Activated CD4-positive, alpha-beta T cell treated with anti-CD3 and anti-CD28 coated beads, Interleukin-2, amount 10 ng/mL, durations not matched to agents 24 days and 14 days (primary cell): ENCODE data around the gene PAM16. TPM values are rescaled to one million over a fixed set of nuclear protein-coding genes. Genes with fewer than 3 reads are reported as not detected.
"Not testable (repeated sequence)": the region's sequence is repeated elsewhere in the genome, so short reads cannot be mapped to it uniquely, and the experiment has no call there.

Experiments used
- DNase-seq: peaks from one replicate; pipeline ENCODE4 v3.0.0; 2022
- H3K27ac Mint-ChIP-seq: one replicate; pipeline ENCODE4 v1.8.0; 2022; ENCODE audit warnings: mild to moderate bottlenecking, mixed read lengths
- H3K27me3 Mint-ChIP-seq: one replicate; pipeline ENCODE4 v1.8.0; 2022; ENCODE audit warnings: mixed read lengths
- H3K36me3 Mint-ChIP-seq: one replicate; pipeline ENCODE4 v1.8.0; 2022; ENCODE audit warnings: low read depth, mild to moderate bottlenecking, mixed read lengths
- H3K4me1 Mint-ChIP-seq: one replicate; pipeline ENCODE4 v1.8.0; 2021; ENCODE audit warnings: mixed read lengths
- H3K4me3 Mint-ChIP-seq: one replicate; pipeline ENCODE4 v1.8.0; 2022; ENCODE audit warnings: mild to moderate bottlenecking, moderate library complexity, mixed read lengths
- H3K9me3 Mint-ChIP-seq: one replicate; pipeline ENCODE4 v1.8.0; 2021; ENCODE audit warnings: mixed read lengths
- intact Hi-C: fragments of 100-400 bp; cut with micrococcal nuclease; formaldehyde crosslinking; loops from one replicate; pipeline ENCODE4 v1.15.1; 2023
- total RNA-seq: library from RNA; stranded (reverse); gene quantifications from 2 replicates; pipeline ENCODE4 v1.2.3, GENCODE V29; 2022

Gene PAM16
- total RNA-seq, 1 donor from 2014 or later = 104 TPM

DNA sequence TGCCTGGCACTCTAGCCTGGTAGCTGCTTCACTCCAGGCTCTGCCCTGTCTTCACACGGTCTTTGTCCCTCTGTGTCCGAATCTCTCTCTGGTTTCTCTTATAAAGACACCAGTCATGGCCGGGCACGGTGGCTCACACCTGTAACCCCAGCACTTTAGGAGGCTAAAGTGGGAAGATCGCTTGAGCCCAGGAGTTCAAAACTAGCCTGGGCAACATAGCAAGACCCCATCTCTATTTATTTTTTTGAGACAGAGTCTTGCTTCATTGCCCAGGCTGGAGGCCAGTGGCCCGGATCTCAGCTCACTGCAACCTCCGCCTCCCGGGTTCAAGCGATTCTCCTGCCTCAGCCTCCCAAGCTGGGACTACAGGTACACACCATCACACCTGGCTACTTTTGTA is 17.4 kb downstream of the PAM16 start:
- H3K4me1 Mint-ChIP-seq, H3K4me3 Mint-ChIP-seq, H3K27me3 Mint-ChIP-seq, H3K9me3 Mint-ChIP-seq, H3K36me3 Mint-ChIP-seq, intact Hi-C loops, DNase-seq, H3K27ac Mint-ChIP-seq: not testable (repeated sequence)

DNA sequence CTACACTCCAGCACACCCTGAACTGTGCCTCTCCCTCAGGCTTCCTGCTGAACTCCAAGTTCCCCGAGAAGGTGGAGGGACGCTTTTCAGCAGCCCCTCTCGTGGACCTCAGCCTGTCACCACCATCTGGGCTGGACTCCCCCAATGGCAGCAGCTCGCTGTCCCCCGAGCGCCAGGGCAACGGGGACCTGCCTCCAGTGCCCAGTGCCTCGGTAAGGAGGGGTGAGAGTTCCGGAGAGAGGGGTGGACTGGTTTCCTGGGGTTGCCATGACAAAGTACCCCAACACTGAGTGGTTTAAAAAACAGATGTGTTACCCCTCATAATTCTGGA is 17.8 kb downstream of the PAM16 start:
- Mint-ChIP-seq H3K27ac (no peak overlapping the region), H3K4me1 (no peaks in the 10 kb centered on the region), H3K9me3 (no peaks in the 10 kb centered on the region), H3K36me3 (no peaks in the 10 kb centered on the region), H3K4me3 (no peak overlapping the region), H3K27me3 (peaks cover 2% of the 10 kb centered on the region)
- DNase-seq = no peak
- intact Hi-C loops = no loop called here

DNA sequence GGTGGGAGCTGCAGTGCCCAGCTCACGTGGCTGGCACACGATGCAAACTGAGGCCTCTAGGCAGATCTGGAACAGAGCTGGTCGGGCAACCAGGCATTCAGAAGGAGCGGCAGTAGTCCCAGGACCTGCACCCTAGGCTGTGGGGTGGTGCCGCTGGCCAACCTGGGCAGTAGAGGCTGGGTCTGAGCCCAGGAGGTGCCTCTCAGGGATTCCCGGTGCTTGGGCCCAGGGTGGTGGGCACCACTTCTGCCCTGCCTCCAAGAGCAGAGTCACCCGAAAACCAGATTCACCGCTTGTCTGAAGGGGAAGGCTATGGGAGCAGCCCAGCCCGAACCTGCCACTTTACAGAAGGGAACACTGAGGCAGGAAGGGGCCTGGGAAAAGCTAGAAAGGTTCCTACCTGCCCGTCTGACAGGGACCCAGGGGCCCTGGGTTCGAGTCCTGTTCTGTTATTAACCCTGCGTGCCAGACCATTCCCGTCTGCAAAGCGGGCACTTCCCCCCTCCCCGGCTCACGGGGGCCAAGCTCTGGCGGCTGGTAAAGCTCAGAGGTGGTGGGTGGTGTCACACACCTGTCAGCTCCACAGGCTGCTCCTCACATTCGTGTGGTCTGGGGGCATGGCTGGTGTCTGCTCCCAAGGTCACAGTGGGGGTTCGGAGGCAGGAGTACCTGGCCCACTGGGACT is 18.4 kb downstream of the PAM16 start:
- H3K36me3 Mint-ChIP-seq = no peaks in the 10 kb centered on the region
- no peak for DNase-seq
- intact Hi-C loops = no loop called here

DNA sequence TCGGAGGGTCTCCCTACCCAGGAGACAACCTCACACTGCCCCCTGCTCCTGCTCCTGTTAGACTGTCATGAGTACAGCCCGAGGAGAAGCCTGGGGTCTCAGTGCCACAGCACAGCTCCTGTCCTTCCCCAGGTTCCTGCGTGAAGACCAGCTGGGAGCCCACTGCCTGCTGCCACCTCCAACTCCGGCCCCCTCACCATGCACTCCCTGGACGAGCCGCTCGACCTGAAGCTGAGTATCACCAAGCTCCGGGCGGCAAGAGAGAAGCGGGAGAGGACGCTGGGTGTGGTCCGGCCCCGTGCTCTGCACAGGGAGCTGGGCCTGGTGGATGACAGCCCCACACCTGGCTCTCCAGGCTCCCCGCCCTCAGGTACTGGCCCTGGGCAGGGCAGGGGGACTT is 19.0 kb downstream of the PAM16 start:
- Mint-ChIP-seq H3K36me3 (no peaks in the 10 kb centered on the region), H3K27ac (no peak overlapping the region), H3K4me1 (no peaks in the 10 kb centered on the region), H3K9me3 (no peaks in the 10 kb centered on the region), H3K4me3 (no peak overlapping the region), H3K27me3 (peaks cover 5% of the 10 kb centered on the region)
- intact Hi-C loops = no loop called here
- DNase-seq = no peak

More for the DNA sequence above, 18.4 kb downstream of the PAM16 start:
- Mint-ChIP-seq H3K4me1 (no peaks in the 10 kb centered on the region), H3K9me3 (no peaks in the 10 kb centered on the region), H3K27me3 (peaks cover 5% of the 10 kb centered on the region), H3K27ac (no peak overlapping the region), H3K4me3 (no peak overlapping the region)

DNA sequence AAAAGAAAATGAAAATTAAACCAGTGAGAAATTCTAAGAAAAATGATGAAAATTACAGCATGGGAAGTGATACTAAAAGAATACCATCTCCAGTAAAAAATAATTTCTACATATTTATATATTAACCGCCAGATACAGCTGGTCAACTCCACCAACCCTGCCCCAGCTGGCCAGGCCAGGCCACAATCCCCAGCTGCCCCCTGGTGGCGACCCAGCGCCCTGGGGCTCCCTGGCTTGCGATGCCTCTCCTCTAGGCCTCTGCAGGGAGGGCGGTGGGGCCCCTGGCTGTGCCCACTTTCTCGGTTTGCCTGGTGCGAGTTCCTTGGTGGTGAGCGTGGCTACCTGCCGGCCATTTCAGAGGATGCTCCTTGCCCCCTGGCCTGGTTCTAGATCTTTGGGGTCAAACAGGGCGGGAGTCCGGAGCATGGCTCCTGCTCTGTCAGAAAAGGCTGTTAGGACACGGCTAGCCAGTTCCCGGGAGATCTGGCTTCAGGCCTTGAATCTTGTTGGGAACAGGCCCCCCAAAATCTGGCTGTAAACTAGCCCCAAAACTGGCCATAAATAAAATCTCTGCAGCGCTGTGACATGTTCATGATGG is 20.7 kb downstream of the PAM16 start:
- H3K27ac Mint-ChIP-seq = no peak overlapping the region
- intact Hi-C loops = loop anchor here (1.0 kb wide), 1 partner anchor 42 kb away; no protein-coding TSS in a partner anchor
- H3K36me3 Mint-ChIP-seq = no peaks in the 10 kb centered on the region
- peak; percentile 92 for DNase-seq
- no peak overlapping the region for H3K4me3 Mint-ChIP-seq
- H3K9me3 Mint-ChIP-seq = no peaks in the 10 kb centered on the region
- H3K4me1 Mint-ChIP-seq = no peaks in the 10 kb centered on the region
- peaks cover 8% of the 10 kb centered on the region for H3K27me3 Mint-ChIP-seq

DNA sequence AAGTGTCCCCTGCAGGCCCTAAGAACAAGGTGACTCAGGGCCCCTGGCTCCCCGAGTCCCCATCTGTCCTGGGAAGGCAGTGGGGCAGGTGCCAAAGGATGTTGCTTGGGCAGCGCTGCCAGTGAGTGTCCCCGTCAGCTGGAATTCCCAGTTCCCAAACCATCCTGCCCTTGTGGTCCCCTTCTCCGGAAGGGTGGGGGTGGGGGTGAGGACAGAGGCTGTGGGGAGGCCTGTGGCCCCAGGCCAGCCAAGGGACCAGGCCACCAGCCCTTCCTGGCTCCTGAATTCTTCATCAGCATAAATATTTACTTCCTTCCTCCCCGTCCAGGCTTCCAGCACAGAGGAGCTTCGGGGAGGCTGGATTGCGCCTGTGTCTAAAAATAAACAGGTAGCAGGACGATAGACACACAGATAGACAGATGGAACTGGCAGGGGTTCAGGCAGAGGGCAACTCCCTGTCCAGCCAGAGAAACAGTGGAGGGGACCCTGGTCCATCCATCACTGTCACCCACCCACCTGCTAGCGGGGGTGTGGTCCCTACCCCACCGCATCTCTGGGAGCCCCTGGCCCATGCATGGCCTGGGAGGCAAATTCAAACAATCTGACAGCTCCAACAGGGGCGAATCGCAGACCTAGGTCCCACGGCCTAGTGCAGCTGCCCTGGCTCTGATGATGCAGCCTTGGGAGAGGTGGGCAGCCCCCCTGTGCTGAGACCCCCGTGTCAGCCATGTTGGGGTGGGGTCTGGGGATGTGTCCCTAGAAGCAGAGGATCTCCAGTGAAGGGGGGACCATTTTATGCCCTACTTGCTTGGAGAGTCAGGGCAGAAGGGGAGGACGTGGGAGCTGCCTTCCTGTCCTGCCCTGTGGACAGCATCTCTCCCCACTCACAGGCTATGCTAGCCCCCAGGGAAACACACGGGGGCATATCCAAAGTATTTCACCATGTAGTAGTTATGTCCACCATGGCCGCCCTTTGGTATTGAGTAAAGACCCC is 22.0 kb downstream of the PAM16 start:
- Mint-ChIP-seq H3K9me3 (no peaks in the 10 kb centered on the region), H3K4me3 (no peak overlapping the region), H3K27ac (no peak overlapping the region), H3K4me1 (no peaks in the 10 kb centered on the region), H3K36me3 (no peaks in the 10 kb centered on the region), H3K27me3 (peaks cover 8% of the 10 kb centered on the region)
- DNase-seq = no peak
- intact Hi-C loops = loop anchor here (2.0 to 5.0 kb wide), 2 partner anchors 20 to 57 kb away; partner anchors contain the start of gene TFAP4

DNA sequence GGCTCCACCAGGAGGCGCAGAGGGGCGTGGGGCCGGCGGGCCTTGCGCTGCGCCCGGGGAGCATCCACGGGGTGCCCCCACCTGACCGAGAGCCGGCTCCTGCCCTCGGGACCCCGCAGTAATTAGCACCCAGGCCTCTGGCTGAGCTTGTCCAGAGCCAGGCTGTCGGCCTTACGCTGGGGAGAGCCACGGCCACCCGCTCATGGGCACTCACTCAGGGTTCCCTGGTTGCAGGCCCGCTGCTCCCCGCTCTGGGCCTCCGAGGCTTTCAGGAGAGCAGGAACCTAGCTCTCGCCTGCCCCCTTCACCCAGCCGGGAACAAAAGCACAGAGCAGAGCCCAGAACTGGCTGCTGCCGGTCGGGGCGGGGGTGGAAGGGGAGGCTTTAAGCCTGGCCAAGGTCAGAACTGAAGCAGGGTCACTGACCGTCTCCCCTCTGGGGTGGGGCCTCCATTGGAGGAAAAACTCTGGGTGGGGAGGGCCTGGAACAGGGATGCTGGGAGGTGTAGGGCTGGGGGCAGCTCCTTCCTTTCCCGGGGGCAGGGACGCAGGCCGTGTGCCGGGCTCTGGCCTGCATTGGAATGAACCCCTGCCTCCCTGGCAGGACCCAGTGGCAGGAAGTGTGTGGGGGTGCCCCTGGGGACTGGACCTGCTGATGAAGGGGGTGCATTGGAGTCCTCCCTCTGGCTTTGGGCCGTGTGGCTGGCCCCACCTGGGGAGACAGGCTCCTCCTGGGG is 22.9 kb downstream of the PAM16 start:
- no peaks in the 10 kb centered on the region for H3K4me1 Mint-ChIP-seq
- no peaks in the 10 kb centered on the region for H3K36me3 Mint-ChIP-seq
- no peak overlapping the region for H3K27ac Mint-ChIP-seq
- no peaks in the 10 kb centered on the region for H3K9me3 Mint-ChIP-seq
- peak overlapping the region; percentile 51 for H3K4me3 Mint-ChIP-seq
- H3K27me3 Mint-ChIP-seq = peaks cover 8% of the 10 kb centered on the region
- peak; percentile 82 for DNase-seq
- intact Hi-C loops = loop anchor here (2.0 to 5.0 kb wide), 2 partner anchors 19 to 56 kb away; partner anchors contain the start of gene TFAP4

DNA sequence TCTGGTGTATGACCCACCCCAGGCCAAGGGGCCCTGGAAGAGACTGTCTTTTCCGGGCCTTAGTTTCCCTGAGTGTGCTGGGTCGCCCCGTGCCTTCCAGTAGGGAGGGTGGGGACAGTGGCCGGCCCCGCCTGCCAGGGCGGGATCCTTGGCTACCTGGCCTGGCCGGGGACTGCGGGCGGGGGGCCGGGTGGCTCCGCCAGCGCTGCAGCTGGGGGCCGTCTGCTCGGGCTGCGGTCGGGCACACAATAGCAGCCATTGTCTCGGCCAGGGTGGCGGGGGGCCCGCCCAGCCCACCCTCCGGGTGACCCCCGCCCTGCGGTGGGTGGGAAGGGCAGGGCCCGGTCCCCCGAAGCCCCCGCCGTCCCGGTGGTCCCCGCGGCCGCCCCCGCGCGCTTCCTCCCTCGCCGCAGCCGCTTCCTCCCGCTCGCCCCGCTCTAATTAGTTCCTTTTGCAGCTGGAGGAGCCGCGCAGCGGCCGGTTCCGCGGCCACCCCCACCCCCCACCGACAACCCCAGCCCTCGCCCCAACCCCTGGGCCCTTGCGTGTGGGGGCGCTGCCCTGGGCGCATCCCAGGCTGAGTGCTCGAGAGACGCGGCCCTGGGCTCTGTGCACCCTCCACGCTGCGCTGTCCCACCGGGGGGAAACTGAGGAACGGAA is 23.6 kb downstream of the PAM16 start:
- DNase-seq = peak; percentile 60
- H3K9me3 Mint-ChIP-seq = no peaks in the 10 kb centered on the region
- H3K36me3 Mint-ChIP-seq = no peaks in the 10 kb centered on the region
- no peak overlapping the region for H3K27ac Mint-ChIP-seq
- H3K4me3 Mint-ChIP-seq = peak overlapping the region; percentile 51
- intact Hi-C loops = loop anchor here (2.0 to 5.0 kb wide), 2 partner anchors 19 to 55 kb away; partner anchors contain the start of gene TFAP4
- no peaks in the 10 kb centered on the region for H3K4me1 Mint-ChIP-seq
- peaks cover 8% of the 10 kb centered on the region for H3K27me3 Mint-ChIP-seq

DNA sequence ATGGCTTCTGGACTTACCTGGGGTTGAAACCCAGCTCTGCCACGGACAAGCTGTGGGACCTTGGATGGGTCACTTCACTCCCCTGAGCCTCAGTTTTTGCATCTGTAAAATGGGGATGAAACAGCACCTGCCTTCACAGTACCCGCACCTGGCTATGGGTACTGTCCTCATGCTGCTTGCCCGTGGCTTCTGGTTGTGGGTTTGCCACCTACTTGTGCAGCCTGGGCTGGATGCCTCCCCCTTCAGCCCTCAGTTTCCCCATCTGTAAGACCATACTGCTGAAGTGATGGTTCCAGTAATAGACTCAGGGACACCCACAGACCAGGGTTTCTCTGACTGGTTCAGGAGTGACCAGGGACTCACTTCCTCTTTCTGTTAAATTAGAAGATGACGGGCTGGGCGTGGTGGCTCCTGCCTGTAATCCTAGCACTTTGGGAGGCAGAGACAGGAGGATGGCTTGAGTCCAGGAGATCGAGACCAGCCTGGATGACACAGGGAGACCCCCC is 25.8 kb downstream of the PAM16 start:
- Mint-ChIP-seq H3K4me3 (no peak overlapping the region), H3K27me3 (peaks cover 8% of the 10 kb centered on the region), H3K36me3 (no peaks in the 10 kb centered on the region), H3K9me3 (no peaks in the 10 kb centered on the region), H3K4me1 (no peaks in the 10 kb centered on the region), H3K27ac (no peak overlapping the region)
- intact Hi-C loops = loop anchor here (5.0 kb wide), 1 partner anchor 53 kb away; the partner anchor contains the start of gene TFAP4
- no peak for DNase-seq

DNA sequence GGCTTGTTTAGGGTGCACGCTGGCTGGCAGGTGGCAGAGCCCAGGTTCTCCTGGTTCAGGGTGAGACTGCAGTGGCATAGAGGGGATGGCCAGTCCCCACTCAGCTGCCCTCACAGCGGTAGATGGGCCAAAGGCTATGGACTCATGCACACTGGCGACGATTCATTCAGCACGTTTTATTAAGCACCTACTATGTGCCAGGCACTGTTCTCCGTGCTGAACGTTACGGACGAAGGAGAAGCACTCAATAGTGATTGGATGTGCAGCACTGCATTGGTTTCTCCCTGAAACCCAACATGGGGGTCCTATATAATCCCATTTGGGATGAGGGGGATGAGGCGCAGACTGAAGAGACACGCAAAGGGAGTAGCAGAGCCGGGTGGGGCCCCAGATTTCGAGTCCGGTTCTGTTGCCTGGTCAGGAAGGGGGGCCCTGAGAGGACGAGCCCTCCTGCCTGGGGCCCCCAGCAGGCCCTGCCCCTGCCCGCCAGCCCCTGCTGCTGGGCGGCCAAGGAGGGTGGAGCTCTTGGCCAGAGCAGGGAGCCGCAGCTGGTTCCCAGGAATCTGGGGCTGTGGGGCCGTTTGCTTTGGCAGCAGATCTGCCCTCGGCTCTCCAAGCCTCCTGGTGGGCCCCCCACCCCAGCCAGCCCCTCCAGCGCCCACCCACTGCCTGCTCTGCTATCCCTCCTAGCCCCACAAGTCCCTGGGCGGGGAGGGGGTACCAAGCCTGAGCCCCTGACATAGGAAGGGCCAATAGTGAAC is 26.4 kb downstream of the PAM16 start:
- no peak for DNase-seq
- Mint-ChIP-seq H3K36me3 (no peaks in the 10 kb centered on the region), H3K9me3 (no peaks in the 10 kb centered on the region), H3K27me3 (peaks cover 8% of the 10 kb centered on the region), H3K27ac (no peak overlapping the region), H3K4me1 (peaks cover under 1% of the 10 kb centered on the region), H3K4me3 (no peak overlapping the region)
- intact Hi-C loops = loop anchor here (5.0 kb wide), 1 partner anchor 52 kb away; the partner anchor contains the start of gene TFAP4

DNA sequence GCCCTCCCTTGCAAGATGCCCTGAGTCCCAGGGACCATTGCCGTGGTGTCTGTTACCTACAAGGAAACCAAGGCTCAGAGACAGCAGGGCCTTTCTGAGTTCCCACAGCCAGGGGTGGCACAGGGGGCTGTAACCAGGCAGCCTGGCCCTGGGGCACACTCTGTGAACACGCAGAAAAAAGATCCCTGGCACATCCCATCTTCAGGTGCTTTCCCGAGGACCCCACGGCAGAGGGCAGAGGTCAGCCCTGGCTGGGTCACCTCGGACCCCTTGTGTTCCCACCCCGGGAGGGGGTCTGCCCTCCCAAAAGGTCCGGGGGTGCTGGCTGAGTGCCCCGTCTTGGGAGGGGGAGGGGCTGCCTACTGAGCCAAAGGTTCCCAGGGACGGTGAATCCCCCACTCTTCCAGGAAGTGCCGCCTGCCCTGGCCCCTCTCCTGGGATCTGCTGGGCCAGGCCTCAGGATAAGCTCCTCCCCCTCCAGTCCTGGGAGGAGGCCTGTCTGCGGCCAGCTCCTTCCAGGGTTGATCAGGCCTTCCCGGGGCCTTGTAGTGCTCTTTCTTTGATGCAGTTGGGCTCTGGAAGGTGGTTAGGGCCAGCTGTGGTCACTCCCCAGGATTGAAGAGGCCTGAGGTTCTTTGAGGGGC is 27.2 kb downstream of the PAM16 start:
- H3K36me3 Mint-ChIP-seq = no peaks in the 10 kb centered on the region
- no peak overlapping the region for H3K4me3 Mint-ChIP-seq
- H3K27me3 Mint-ChIP-seq = peaks cover 8% of the 10 kb centered on the region
- H3K27ac Mint-ChIP-seq = no peak overlapping the region
- DNase-seq = no peak
- intact Hi-C loops = no loop called here
- no peaks in the 10 kb centered on the region for H3K9me3 Mint-ChIP-seq
- peaks cover 7% of the 10 kb centered on the region for H3K4me1 Mint-ChIP-seq
